NCI-H345 treated with DMSO at 0.1 percent for 48 hours (cell line): Measurements from ENCODE around the gene PARD3B.

ENCODE experiments used
- DNase-seq: peaks from one replicate; lab custom pipeline; 2025; ENCODE audit not compliant: unreplicated experiment; lab: John Stamatoyannopoulos, UW

PARD3B gene

GRCh38 chr2:204933735-204934374 lies 388.6 kb downstream of the PARD3B start:
- no peak for DNase-seq

GRCh38 chr2:204944927-204945326 lies 399.7 kb downstream of the PARD3B start:
- DNase-seq = no peak

- no peak for DNase-seq
These were observed 400.1 kb downstream of the PARD3B start for GRCh38 chr2:204945376-204945775.

- DNase-seq = no peak
These were observed 401.6 kb downstream of the PARD3B start for GRCh38 chr2:204946892-204947291.

GRCh38 chr2:204947405-204947804 lies 402.1 kb downstream of the PARD3B start:
- DNase-seq = no peak

GRCh38 chr2:204948024-204948763 lies 402.9 kb downstream of the PARD3B start:
- DNase-seq = no peak

GRCh38 chr2:204948822-204949221 lies 403.5 kb downstream of the PARD3B start:
- no peak for DNase-seq

GRCh38 chr2:204950695-204951346 lies 405.5 kb downstream of the PARD3B start:
- no peak for DNase-seq

GRCh38 chr2:204958371-204958770 lies 413.1 kb downstream of the PARD3B start:
- no peak for DNase-seq

GRCh38 chr2:204964414-204964813 lies 419.1 kb downstream of the PARD3B start:
- no peak for DNase-seq

- no peak for DNase-seq
These were observed 421.0 kb downstream of the PARD3B start for GRCh38 chr2:204966245-204966644.

GRCh38 chr2:204967199-204967960 lies 422.1 kb downstream of the PARD3B start:
- DNase-seq = no peak

GRCh38 chr2:204971206-204971907 lies 426.1 kb downstream of the PARD3B start:
- no peak for DNase-seq

GRCh38 chr2:204972161-204972560 lies 426.9 kb downstream of the PARD3B start:
- no peak for DNase-seq

- no peak for DNase-seq
These were observed 427.5 kb downstream of the PARD3B start for GRCh38 chr2:204972606-204973336.

GRCh38 chr2:204973616-204974015 lies 428.3 kb downstream of the PARD3B start:
- DNase-seq = no peak

GRCh38 chr2:204974487-204974886 lies 429.2 kb downstream of the PARD3B start:
- DNase-seq = no peak

GRCh38 chr2:204977914-204978313 lies 432.6 kb downstream of the PARD3B start:
- DNase-seq = no peak

GRCh38 chr2:204982303-204982702 lies 437.0 kb downstream of the PARD3B start:
- no peak for DNase-seq

- DNase-seq = no peak
These were observed 439.2 kb downstream of the PARD3B start for GRCh38 chr2:204984518-204984917.
